B cell (primary cell): ENCODE measurements around the gene RAPGEF1.

Source experiments
- CTCF ChIP-seq: fragments of 200-600 bp; IDR thresholded peaks from one replicate; pipeline ENCODE4 v1.8.0; 2022; ENCODE audit warnings: antibody characterized with exemption, mild to moderate bottlenecking
- EZH2 ChIP-seq: IDR thresholded peaks from 2 replicates; pipeline ENCODE4 v1.6.1; 2012; ENCODE audit warnings: borderline replicate concordance, low read depth, mild to moderate bottlenecking, moderate library complexity, low read length; ENCODE audit not compliant: insufficient read depth, poor library complexity, severe bottlenecking

- TF ChIP-seq CTCF (no peak), EZH2 (no peak)
These were observed 38.5 kb downstream of the RAPGEF1 start for GRCh38 chr9:131701436-131701781.
